ENCODE data around the gene UBASH3A.
A peak's percentile ranks its signal among the peaks of the same experiment; 100 is the strongest.

UBASH3A gene

GRCh38 chr21:42436914-42437313 is 33.2 kb downstream of the UBASH3A start:
- Histone ChIP-seq H2BK12ac (ENCODE audit: low read length in 2 of 2) (no peak overlapping the region), H3K9ac (ENCODE audit: low read length) (no peak overlapping the region), H3K23ac (ENCODE audit: low read length in 2 of 2) (no peak overlapping the region), H2AFZ (ENCODE audit: low read depth, low read length) (no peak overlapping the region), H3K9me3 (ENCODE audit: control insufficient read depth, low read length) (peaks cover 10% of the 10 kb centered on the region), H2AK5ac (ENCODE audit: low read length, severe bottlenecking) (no peak overlapping the region), H2BK15ac (ENCODE audit: low read depth, poor library complexity, severe bottlenecking) (no peak overlapping the region), H2BK5ac (ENCODE audit: low read depth, low read length, poor library complexity, severe bottlenecking) (no peak overlapping the region), H3K27ac (ENCODE audit: low read length, poor library complexity, severe bottlenecking) (no peak overlapping the region), H4K91ac (ENCODE audit: low read length) (no peak overlapping the region), H2BK120ac (ENCODE audit: low read depth, low read length) (no peak overlapping the region), H3K4ac (ENCODE audit: low read depth in 1 of 2, low read length in 2 of 2) (no peak overlapping the region), H3K36me3 (ENCODE audit: control insufficient read depth in 1 of 2, insufficient read depth in 2 of 2, low read depth in 1 of 2, low read length in 2 of 2) (no peaks in the 10 kb centered on the region), H4K8ac (ENCODE audit: low read length) (no peak overlapping the region), H3K14ac (ENCODE audit: low read length in 2 of 2) (no peak overlapping the region), H3K4me2 (ENCODE audit: low read length, poor library complexity, severe bottlenecking) (no peak overlapping the region), H3K4me1 (ENCODE audit: control insufficient read depth, insufficient read depth, low read depth, low read length) (no peaks in the 10 kb centered on the region), H3K79me1 (replicated peaks; ENCODE audit: low read length, poor library complexity, severe bottlenecking) (no peaks in the 10 kb centered on the region), H3K4me3 (ENCODE audit: insufficient read depth in 1 of 2, low read depth in 1 of 2, low read length in 2 of 2) (no peak overlapping the region), H3K27me3 (ENCODE audit: control insufficient read depth in 1 of 2, insufficient read depth in 1 of 2, low read length in 2 of 2) (peaks cover 3 to 14% of the 10 kb centered on the region in 2 experiments), H3K18ac (ENCODE audit: low read depth in 1 of 2, low read length in 2 of 2) (no peak overlapping the region)
- no peak for DNase-seq

- 59% methylated on average over 8 of the region's 8 CpGs for WGBS
- no peak overlapping the region for H3K18ac ChIP-seq (ENCODE audit: low read depth in 1 of 2, low read length in 2 of 2)
- no peak overlapping the region for H2BK120ac ChIP-seq (ENCODE audit: low read depth, low read length)
- H3K9ac ChIP-seq (ENCODE audit: low read length), result no peak overlapping the region
- H2AK5ac ChIP-seq (ENCODE audit: low read length, severe bottlenecking), result no peak overlapping the region
- H2BK15ac ChIP-seq (ENCODE audit: low read depth, poor library complexity, severe bottlenecking), result no peak overlapping the region
- no peak overlapping the region for H2BK12ac ChIP-seq (ENCODE audit: low read length in 2 of 2)
- H3K14ac ChIP-seq (ENCODE audit: low read length in 2 of 2), result no peak overlapping the region
- H3K9me3 ChIP-seq (ENCODE audit: control insufficient read depth, low read length), result peaks cover under 1% of the 10 kb centered on the region
- H2AFZ ChIP-seq (ENCODE audit: low read depth, low read length), result no peak overlapping the region
- H3K27ac ChIP-seq (ENCODE audit: low read length, poor library complexity, severe bottlenecking), result no peak overlapping the region
- H3K79me1 ChIP-seq (replicated peaks; ENCODE audit: low read length, poor library complexity, severe bottlenecking), result no peaks in the 10 kb centered on the region
- H3K4me1 ChIP-seq (ENCODE audit: control insufficient read depth, insufficient read depth, low read depth, low read length), result no peaks in the 10 kb centered on the region
- no peak overlapping the region for H3K4ac ChIP-seq (ENCODE audit: low read depth in 1 of 2, low read length in 2 of 2)
- H3K4me2 ChIP-seq (ENCODE audit: low read length, poor library complexity, severe bottlenecking), result no peak overlapping the region
- peaks cover 7 to 15% of the 10 kb centered on the region in 2 experiments for H3K27me3 ChIP-seq (ENCODE audit: control insufficient read depth in 1 of 2, insufficient read depth in 1 of 2, low read length in 2 of 2)
- H3K36me3 ChIP-seq (ENCODE audit: control insufficient read depth in 1 of 2, insufficient read depth in 2 of 2, low read depth in 1 of 2, low read length in 2 of 2), result no peaks in the 10 kb centered on the region
- DNase-seq, result no peak
- no peak overlapping the region for H4K91ac ChIP-seq (ENCODE audit: low read length)
- no peak overlapping the region for H2BK5ac ChIP-seq (ENCODE audit: low read depth, low read length, poor library complexity, severe bottlenecking)
- H3K4me3 ChIP-seq (ENCODE audit: insufficient read depth in 1 of 2, low read depth in 1 of 2, low read length in 2 of 2), result no peak overlapping the region
- no peak overlapping the region for H4K8ac ChIP-seq (ENCODE audit: low read length)
- H3K23ac ChIP-seq (ENCODE audit: low read length in 2 of 2), result no peak overlapping the region
These were observed 34.1 kb downstream of the UBASH3A start for GRCh38 chr21:42437786-42438185.

- H4K8ac ChIP-seq (ENCODE audit: low read length), result no peak overlapping the region
- no peak overlapping the region for H3K4me3 ChIP-seq (ENCODE audit: insufficient read depth in 1 of 2, low read depth in 1 of 2, low read length in 2 of 2)
- H3K36me3 ChIP-seq (ENCODE audit: control insufficient read depth in 1 of 2, insufficient read depth in 2 of 2, low read depth in 1 of 2, low read length in 2 of 2), result no peaks in the 10 kb centered on the region
- no peak overlapping the region for H3K23ac ChIP-seq (ENCODE audit: low read length in 2 of 2)
- H2BK15ac ChIP-seq (ENCODE audit: low read depth, poor library complexity, severe bottlenecking), result no peak overlapping the region
- no peak overlapping the region for H2BK12ac ChIP-seq (ENCODE audit: low read length in 2 of 2)
- 78% methylated on average over 25 of the region's 25 CpGs for WGBS
- no peak overlapping the region for H3K14ac ChIP-seq (ENCODE audit: low read length in 2 of 2)
- no peak overlapping the region for H3K18ac ChIP-seq (ENCODE audit: low read depth in 1 of 2, low read length in 2 of 2)
- H3K4ac ChIP-seq (ENCODE audit: low read depth in 1 of 2, low read length in 2 of 2), result no peak overlapping the region
- H3K27ac ChIP-seq (ENCODE audit: low read length, poor library complexity, severe bottlenecking), result no peak overlapping the region
- H3K4me1 ChIP-seq (ENCODE audit: control insufficient read depth, insufficient read depth, low read depth, low read length), result no peaks in the 10 kb centered on the region
- no peak overlapping the region for H4K91ac ChIP-seq (ENCODE audit: low read length)
- H2BK5ac ChIP-seq (ENCODE audit: low read depth, low read length, poor library complexity, severe bottlenecking), result no peak overlapping the region
- no peak overlapping the region for H3K4me2 ChIP-seq (ENCODE audit: low read length, poor library complexity, severe bottlenecking)
- peaks cover 7 to 20% of the 10 kb centered on the region in 2 experiments for H3K27me3 ChIP-seq (ENCODE audit: control insufficient read depth in 1 of 2, insufficient read depth in 1 of 2, low read length in 2 of 2)
- no peak overlapping the region for H2AK5ac ChIP-seq (ENCODE audit: low read length, severe bottlenecking)
- no peaks in the 10 kb centered on the region for H3K9me3 ChIP-seq (ENCODE audit: control insufficient read depth, low read length)
- H3K79me1 ChIP-seq (replicated peaks; ENCODE audit: low read length, poor library complexity, severe bottlenecking), result no peaks in the 10 kb centered on the region
- H2BK120ac ChIP-seq (ENCODE audit: low read depth, low read length), result no peak overlapping the region
- H3K9ac ChIP-seq (ENCODE audit: low read length), result no peak overlapping the region
- DNase-seq, result no peak
- no peak overlapping the region for H2AFZ ChIP-seq (ENCODE audit: low read depth, low read length)
These were observed 34.9 kb downstream of the UBASH3A start for GRCh38 chr21:42438316-42439205.

- no peak overlapping the region for H2AFZ ChIP-seq (ENCODE audit: low read depth, low read length)
- no peak overlapping the region for H3K18ac ChIP-seq (ENCODE audit: low read depth in 1 of 2, low read length in 2 of 2)
- no peak overlapping the region for H3K23ac ChIP-seq (ENCODE audit: low read length in 2 of 2)
- H3K9ac ChIP-seq (ENCODE audit: low read length), result no peak overlapping the region
- H3K4me1 ChIP-seq (ENCODE audit: control insufficient read depth, insufficient read depth, low read depth, low read length), result peaks cover 7% of the 10 kb centered on the region
- no peak overlapping the region for H3K4me2 ChIP-seq (ENCODE audit: low read length, poor library complexity, severe bottlenecking)
- no peak overlapping the region for H4K91ac ChIP-seq (ENCODE audit: low read length)
- no peak overlapping the region for H2BK15ac ChIP-seq (ENCODE audit: low read depth, poor library complexity, severe bottlenecking)
- no peak overlapping the region for H2AK5ac ChIP-seq (ENCODE audit: low read length, severe bottlenecking)
- H2BK120ac ChIP-seq (ENCODE audit: low read depth, low read length), result no peak overlapping the region
- no peak for DNase-seq
- H3K4ac ChIP-seq (ENCODE audit: low read depth in 1 of 2, low read length in 2 of 2), result no peak overlapping the region
- H3K79me1 ChIP-seq (replicated peaks; ENCODE audit: low read length, poor library complexity, severe bottlenecking), result no peaks in the 10 kb centered on the region
- no peak overlapping the region for H4K8ac ChIP-seq (ENCODE audit: low read length)
- H2BK12ac ChIP-seq (ENCODE audit: low read length in 2 of 2), result no peak overlapping the region
- H3K27ac ChIP-seq (ENCODE audit: low read length, poor library complexity, severe bottlenecking), result no peak overlapping the region
- H3K4me3 ChIP-seq (ENCODE audit: insufficient read depth in 1 of 2, low read depth in 1 of 2, low read length in 2 of 2), result peak overlapping the region in 1 of 2 experiments; percentile 23
- H3K9me3 ChIP-seq (ENCODE audit: control insufficient read depth, low read length), result no peaks in the 10 kb centered on the region
- peak overlapping the region in 1 of 2 experiments; percentile 30 for H3K14ac ChIP-seq (ENCODE audit: low read length in 2 of 2)
- H3K36me3 ChIP-seq (ENCODE audit: control insufficient read depth in 1 of 2, insufficient read depth in 2 of 2, low read depth in 1 of 2, low read length in 2 of 2), result no peaks in the 10 kb centered on the region
- H3K27me3 ChIP-seq (ENCODE audit: control insufficient read depth in 1 of 2, insufficient read depth in 1 of 2, low read length in 2 of 2), result peaks cover 9 to 14% of the 10 kb centered on the region in 2 experiments
- H2BK5ac ChIP-seq (ENCODE audit: low read depth, low read length, poor library complexity, severe bottlenecking), result no peak overlapping the region
- WGBS, result 88% methylated on average over 17 of the region's 17 CpGs
These were observed 35.8 kb downstream of the UBASH3A start for GRCh38 chr21:42439284-42440186.
